IPS DF 6.9 (cell line): ENCODE measurements around the gene PPP4R1.

Experiments used
- DNase-seq: peaks from one replicate; pipeline ENCODE4 v3.0.0-alpha.2; 2013; ENCODE audit warnings: low read depth, low spot score
- H3K27ac ChIP-seq: one replicate; pipeline ENCODE4 v1.5.1; 2013; ENCODE audit warnings: low read length, control low read depth
- H3K27me3 ChIP-seq: 2 replicates; pipeline ENCODE4 v1.6.1; 2013; ENCODE audit warnings: mild to moderate bottlenecking, low read length; ENCODE audit not compliant: control insufficient read depth, insufficient read depth
- H3K36me3 ChIP-seq: 2 replicates; pipeline ENCODE4 v1.6.1; 2013; ENCODE audit warnings: low read length; ENCODE audit not compliant: control insufficient read depth, insufficient read depth
- H3K4me1 ChIP-seq: 2 replicates; pipeline ENCODE4 v1.6.1; 2013; ENCODE audit warnings: low read length; ENCODE audit not compliant: control insufficient read depth, insufficient read depth
- H3K4me3 ChIP-seq: 2 replicates; pipeline ENCODE4 v1.5.1; 2013; ENCODE audit warnings: mild to moderate bottlenecking, low read length
- H3K9me3 ChIP-seq: 2 replicates; pipeline ENCODE4 v1.6.1; 2013; ENCODE audit warnings: low read length, inconsistent platforms; ENCODE audit not compliant: control insufficient read depth, insufficient read depth
- WGBS: extraction: QIAGEN DNeasy Blood & Tissue Kit; methylation state at CpG from one replicate; pipeline ENCODE4 v1.1.7; 2013; ENCODE audit warnings: mixed read lengths, missing lambda C conversion rate; ENCODE audit not compliant: insufficient read length, insufficient coverage; 5-methylcytosine and 5-hydroxymethylcytosine counted together

The PPP4R1 gene

DNA sequence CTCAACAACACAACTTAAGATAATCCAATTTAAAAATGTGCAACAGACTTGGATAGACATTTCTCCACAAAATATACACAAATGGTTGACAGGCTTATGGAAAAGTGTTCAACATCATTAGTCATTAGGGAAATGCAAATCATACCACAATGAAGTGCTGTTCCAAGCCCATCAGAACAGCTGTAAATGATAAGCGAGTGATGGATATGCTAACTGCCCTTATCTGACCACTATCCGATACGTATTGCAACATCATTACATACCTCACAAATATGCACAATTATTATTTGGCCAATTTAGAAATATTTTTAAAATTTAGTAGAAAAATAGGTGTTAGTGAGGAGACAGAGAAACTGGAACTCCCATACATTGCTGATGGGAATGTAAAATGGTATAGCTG, 62.2 kb downstream of the PPP4R1 start:
- WGBS: no CpG with 5 or more reads among the region's 3 CpGs
- Histone ChIP-seq H3K27me3 (no peaks in the 10 kb centered on the region), H3K36me3 (peaks cover 22% of the 10 kb centered on the region; the same call in 1 of the 2 replicates), H3K9me3 (no peaks in the 10 kb centered on the region; the same call in 1 of the 2 replicates), H3K4me1 (no peaks in the 10 kb centered on the region), H3K4me3 (no peak overlapping the region), H3K27ac (no peak overlapping the region)
- no peak for DNase-seq

DNA sequence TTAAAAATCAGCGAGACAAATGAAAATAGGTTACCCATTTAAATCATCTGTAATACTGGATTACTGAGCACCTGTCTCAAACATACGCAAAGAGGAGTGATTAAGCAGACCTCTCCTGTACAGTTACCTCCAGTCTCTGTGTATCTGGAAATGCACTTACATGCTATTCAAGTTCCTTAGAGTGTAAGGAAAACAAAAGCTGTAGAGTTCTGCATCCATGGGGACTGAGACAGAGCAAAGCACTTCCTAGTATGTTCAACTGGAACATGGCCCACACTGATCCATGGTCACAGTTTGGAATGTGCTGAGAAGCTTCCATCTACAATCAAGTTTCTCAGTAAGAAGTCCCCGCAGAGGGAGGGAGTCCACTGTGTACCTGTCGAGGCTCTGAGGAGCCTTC, 63.9 kb downstream of the PPP4R1 start:
- H3K9me3 ChIP-seq: no peaks in the 10 kb centered on the region; the same call in 1 of the 2 replicates
- no peaks in the 10 kb centered on the region for H3K27me3 ChIP-seq
- no peak overlapping the region for H3K4me3 ChIP-seq
- DNase-seq: no peak
- no peak overlapping the region for H3K27ac ChIP-seq
- H3K36me3 ChIP-seq: peaks cover 23% of the 10 kb centered on the region; the same call in 1 of the 2 replicates
- no CpG with 5 or more reads among the region's 4 CpGs for WGBS
- no peaks in the 10 kb centered on the region for H3K4me1 ChIP-seq

GRCh38 chr18:9549405-9549804, 65.0 kb downstream of the PPP4R1 start:
- no peak for DNase-seq
- H3K9me3 ChIP-seq: no peaks in the 10 kb centered on the region; the same call in 1 of the 2 replicates
- H3K27me3 ChIP-seq: no peaks in the 10 kb centered on the region
- peaks cover 23% of the 10 kb centered on the region; the same call in 1 of the 2 replicates for H3K36me3 ChIP-seq
- H3K4me3 ChIP-seq: no peak overlapping the region
- WGBS: no CpG with 5 or more reads among the region's 7 CpGs
- H3K4me1 ChIP-seq: no peaks in the 10 kb centered on the region
- no peak overlapping the region for H3K27ac ChIP-seq

- no CpG with 5 or more reads among the region's 7 CpGs for WGBS
Measured at GRCh38 chr18:9547782-9548181, 66.6 kb downstream of the PPP4R1 start.

DNA sequence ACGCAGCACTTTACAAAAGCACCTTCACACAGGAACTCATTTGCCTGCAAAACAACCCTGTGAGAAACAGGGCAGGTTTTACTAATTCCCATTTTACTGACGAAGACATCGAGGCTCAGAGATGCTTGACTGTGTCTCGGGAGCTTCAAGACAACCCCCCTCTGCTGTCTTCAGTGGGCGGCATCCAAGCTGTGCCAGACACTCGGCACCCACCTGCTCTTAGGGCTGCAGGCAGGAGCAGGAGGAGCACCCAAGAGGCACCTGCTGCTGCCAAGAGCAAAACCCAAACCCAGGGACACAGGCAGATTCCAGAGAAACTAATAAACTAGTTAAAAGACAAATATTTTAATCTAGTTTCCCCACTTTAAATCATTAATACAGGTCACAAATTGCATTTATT, 67.9 kb downstream of the PPP4R1 start:
- no peaks in the 10 kb centered on the region for H3K9me3 ChIP-seq
- H3K36me3 ChIP-seq: peaks cover 21% of the 10 kb centered on the region; the same call in 1 of the 2 replicates
- H3K27me3 ChIP-seq: no peaks in the 10 kb centered on the region
- no peaks in the 10 kb centered on the region for H3K4me1 ChIP-seq
- no peak overlapping the region for H3K27ac ChIP-seq
- no CpG with 5 or more reads among the region's 6 CpGs for WGBS
- H3K4me3 ChIP-seq: no peak overlapping the region
- no peak for DNase-seq

More at GRCh38 chr18:9547782-9548181, 66.6 kb downstream of the PPP4R1 start:
- no peak for DNase-seq
- H3K27me3 ChIP-seq: no peaks in the 10 kb centered on the region
- no peak overlapping the region for H3K4me3 ChIP-seq
- H3K4me1 ChIP-seq: no peaks in the 10 kb centered on the region
- peaks cover 22% of the 10 kb centered on the region; the same call in 1 of the 2 replicates for H3K36me3 ChIP-seq
- no peaks in the 10 kb centered on the region; the same call in 1 of the 2 replicates for H3K9me3 ChIP-seq
- H3K27ac ChIP-seq: no peak overlapping the region

DNA sequence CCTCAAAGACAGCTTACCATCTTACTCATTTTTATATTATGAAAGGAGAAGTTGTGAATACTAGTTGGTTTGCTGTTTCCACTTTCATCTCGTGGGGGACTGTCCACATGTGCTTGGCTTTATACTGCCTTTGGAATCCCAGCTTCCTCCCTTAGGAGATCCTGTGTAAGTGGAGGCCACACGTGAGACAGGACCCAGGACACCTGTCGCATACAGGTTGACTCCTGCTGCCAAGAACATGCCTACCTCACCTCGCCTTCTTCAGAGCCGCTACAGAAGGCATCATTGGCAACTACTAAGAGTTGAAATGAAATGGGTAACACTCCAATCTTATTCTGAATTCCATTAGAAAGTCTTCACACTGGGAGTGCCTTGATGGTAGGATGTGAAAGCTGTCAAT, 69.3 kb downstream of the PPP4R1 start:
- no peaks in the 10 kb centered on the region for H3K4me1 ChIP-seq
- peaks cover 21% of the 10 kb centered on the region; the same call in 1 of the 2 replicates for H3K36me3 ChIP-seq
- no peak for DNase-seq
- no peak overlapping the region for H3K4me3 ChIP-seq
- H3K9me3 ChIP-seq: no peaks in the 10 kb centered on the region
- H3K27ac ChIP-seq: no peak overlapping the region
- H3K27me3 ChIP-seq: no peaks in the 10 kb centered on the region
- WGBS: no CpG with 5 or more reads among the region's 5 CpGs

DNA sequence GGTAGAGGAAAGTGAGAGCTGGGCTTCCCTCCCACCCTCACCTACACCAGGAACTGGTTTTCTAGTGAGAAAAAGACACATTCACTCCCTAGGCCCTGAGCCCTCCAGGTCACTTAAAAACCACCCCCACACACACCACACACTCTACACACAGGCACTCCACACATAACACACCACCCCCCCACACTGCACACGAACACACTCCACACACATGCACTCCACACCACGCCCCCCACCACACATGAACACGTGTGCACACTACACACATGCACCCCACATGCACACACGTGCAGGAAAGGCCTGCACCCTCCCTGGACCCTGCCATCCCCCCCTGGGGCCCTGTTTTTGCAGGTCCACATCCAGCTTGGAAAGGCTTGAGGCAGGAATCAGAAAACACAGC, 71.4 kb downstream of the PPP4R1 start:
- 100% methylated on average over 1 of the region's 4 CpGs for WGBS
- no peaks in the 10 kb centered on the region for H3K9me3 ChIP-seq
- no peak overlapping the region for H3K4me3 ChIP-seq
- no peak for DNase-seq
- no peak overlapping the region for H3K27ac ChIP-seq
- no peaks in the 10 kb centered on the region for H3K4me1 ChIP-seq
- H3K36me3 ChIP-seq: peaks cover 12% of the 10 kb centered on the region; the same call in 1 of the 2 replicates
- H3K27me3 ChIP-seq: no peaks in the 10 kb centered on the region

DNA sequence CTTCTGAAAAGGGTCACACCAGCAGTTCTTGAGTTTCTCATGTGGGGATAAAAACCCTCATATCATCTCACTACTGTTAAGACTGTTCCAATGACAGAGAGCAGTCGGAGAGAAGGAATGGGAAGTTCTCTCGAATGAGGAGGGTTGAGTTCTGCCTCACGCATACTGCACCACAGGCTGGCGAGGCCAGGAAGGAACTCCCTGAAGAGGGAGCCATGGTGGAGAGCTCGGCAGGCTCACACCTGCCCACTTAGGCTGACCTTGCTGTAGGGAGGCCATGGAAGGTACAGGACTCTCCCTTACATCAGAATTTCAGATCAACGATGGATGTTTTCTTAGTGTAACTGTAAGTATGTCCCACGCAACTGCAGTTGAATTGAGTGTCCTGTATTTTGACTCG, 74.4 kb downstream of the PPP4R1 start:
- H3K4me3 ChIP-seq: no peak overlapping the region
- no peaks in the 10 kb centered on the region for H3K4me1 ChIP-seq
- no peaks in the 10 kb centered on the region for H3K27me3 ChIP-seq
- DNase-seq: no peak
- H3K27ac ChIP-seq: no peak overlapping the region
- H3K9me3 ChIP-seq: no peaks in the 10 kb centered on the region
- WGBS: no CpG with 5 or more reads among the region's 8 CpGs
- H3K36me3 ChIP-seq: peaks cover 5% of the 10 kb centered on the region

- no peak for DNase-seq
- Histone ChIP-seq H3K4me3 (no peak overlapping the region), H3K36me3 (peaks cover 11% of the 10 kb centered on the region), H3K27ac (no peak overlapping the region), H3K4me1 (no peaks in the 10 kb centered on the region), H3K9me3 (no peaks in the 10 kb centered on the region), H3K27me3 (no peaks in the 10 kb centered on the region)
- no CpG with 5 or more reads among the region's 6 CpGs for WGBS
Measured at GRCh38 chr18:9539283-9539682, 75.1 kb downstream of the PPP4R1 start.

DNA sequence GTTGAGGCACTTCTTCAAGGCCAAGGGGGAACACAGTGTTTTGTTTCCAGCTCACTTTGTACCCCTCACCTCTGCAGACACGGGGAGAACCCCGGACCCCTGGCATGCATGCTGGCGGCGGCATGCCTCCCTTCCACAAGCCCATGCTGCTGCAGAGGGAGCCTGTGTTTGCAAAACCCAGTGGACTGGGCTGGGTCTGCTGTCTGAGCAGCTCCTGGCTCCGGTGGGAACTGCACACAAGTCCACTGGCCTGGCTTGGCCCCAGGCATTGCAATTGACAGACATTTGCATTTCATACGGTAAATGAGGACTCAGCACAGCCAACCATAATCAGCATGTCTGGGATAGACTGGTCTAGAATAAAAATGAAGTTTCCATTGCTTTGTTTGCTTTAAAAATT, 76.7 kb downstream of the PPP4R1 start:
- H3K27me3 ChIP-seq: no peaks in the 10 kb centered on the region
- H3K4me1 ChIP-seq: no peaks in the 10 kb centered on the region
- WGBS: no CpG with 5 or more reads among the region's 6 CpGs
- no peak overlapping the region for H3K4me3 ChIP-seq
- no peak overlapping the region for H3K27ac ChIP-seq
- peaks cover 9% of the 10 kb centered on the region for H3K36me3 ChIP-seq
- no peaks in the 10 kb centered on the region for H3K9me3 ChIP-seq
- no peak for DNase-seq

DNA sequence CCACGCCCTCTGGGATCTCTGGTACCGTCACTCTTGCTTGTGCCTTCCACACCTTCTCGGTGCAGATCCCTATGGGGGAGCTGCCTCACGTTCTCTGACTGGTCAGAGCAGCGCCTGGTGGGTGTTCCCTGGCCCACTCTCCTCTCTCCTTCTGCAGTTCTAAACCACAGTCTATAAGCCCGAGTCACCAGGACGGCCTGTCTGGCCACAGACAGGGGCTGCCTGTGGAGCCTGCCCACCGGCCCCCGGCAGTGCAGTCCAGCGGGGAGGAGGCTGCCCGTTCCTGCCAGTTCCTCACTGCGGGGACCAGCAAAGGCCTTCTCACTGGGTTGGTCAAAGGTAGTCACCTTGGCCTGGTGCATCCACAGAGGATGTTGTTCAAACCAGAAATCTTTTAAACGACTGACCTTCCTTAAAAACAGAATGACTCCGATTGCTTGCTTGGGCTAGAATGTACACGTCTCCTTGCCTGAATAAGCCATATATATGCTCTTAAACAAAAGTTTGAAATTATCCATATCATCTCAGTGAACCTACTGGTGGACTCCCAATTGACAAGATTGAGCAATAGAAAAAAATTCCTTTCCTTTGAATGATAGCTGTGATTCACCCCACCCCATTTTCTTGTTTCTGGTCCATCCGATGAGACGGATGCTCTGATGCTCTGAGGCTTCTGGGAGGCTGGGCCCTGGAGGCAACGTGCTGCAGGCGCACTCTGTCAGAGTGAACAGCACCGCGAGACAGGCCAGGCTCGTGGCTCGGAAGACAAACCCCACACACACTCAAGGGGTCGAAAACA, 77.8 kb downstream of the PPP4R1 start:
- Histone ChIP-seq H3K27ac (no peak overlapping the region), H3K9me3 (no peaks in the 10 kb centered on the region), H3K27me3 (no peaks in the 10 kb centered on the region), H3K36me3 (peaks cover 9% of the 10 kb centered on the region), H3K4me1 (no peaks in the 10 kb centered on the region), H3K4me3 (no peak overlapping the region)
- WGBS: no CpG with 5 or more reads among the region's 24 CpGs
- no peak for DNase-seq
